ENCODE results near the gene RAD9B.

Gene RAD9B

DNA sequence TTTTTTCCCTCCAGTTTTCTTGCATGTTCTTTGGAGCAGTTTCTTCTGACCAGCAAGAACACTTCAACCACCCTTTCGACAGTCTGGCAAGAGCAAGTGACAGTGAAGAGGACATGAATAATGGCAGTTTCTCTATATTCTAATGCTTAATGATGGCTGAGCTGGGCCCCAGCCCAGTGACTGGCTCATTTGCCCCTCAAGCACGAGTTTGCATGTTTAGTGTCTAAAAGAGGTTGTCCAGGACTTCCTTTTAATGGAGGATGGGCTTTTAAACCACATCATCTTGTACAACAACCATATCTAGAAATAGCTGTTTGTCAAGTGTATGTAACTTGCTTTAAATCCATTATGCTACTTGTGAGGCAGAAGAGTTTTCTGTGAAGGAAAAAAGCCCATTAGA lies 28.4 kb downstream of the RAD9B start:
- no peak overlapping the region for H3K4me3 ChIP-seq (ENCODE audit: low read length)
- H3K9ac ChIP-seq (ENCODE audit: low read length), result no peak overlapping the region
- H3K27me3 ChIP-seq (replicated peaks; ENCODE audit: control insufficient read depth, insufficient read depth, low read length), result no peaks in the 10 kb centered on the region
- no peaks in the 10 kb centered on the region for H3K9me3 ChIP-seq (ENCODE audit: control insufficient read depth, low read length)
- peaks cover 29% of the 10 kb centered on the region for H3K36me3 ChIP-seq (ENCODE audit: control insufficient read depth, insufficient read depth, low read length, severe bottlenecking)
- DNase-seq (ENCODE audit: low read depth), result no peak
- H3K4me1 ChIP-seq (ENCODE audit: control insufficient read depth, insufficient read depth, low read length), result peaks cover 17% of the 10 kb centered on the region

DNA sequence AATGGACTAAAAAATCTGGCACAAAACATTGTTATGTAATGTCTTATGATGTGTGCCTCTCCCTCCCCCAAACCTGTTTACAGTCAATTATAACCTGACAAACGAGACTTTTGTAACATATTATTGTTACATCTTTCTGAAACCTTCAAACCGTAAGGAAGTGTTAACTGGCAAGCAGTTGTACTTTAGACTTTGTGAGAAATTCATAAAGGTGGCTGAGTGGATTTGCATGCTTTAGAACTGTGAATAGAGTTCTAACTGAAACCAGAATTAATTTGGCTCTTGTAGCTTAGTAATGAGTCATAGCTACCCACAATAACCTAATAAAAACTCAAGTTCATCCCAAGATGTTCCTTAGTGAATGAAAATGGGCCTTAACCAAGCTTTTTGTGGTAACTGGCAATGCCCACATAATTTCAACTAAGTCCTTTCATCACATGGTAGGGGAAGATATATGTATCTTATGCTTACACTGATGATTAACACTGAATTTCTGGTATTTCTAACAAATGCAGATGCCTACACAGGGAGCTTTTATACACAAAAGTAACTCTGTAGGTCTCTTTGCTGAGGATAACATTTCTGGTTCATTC lies 29.7 kb downstream of the RAD9B start:
- Histone ChIP-seq H3K27me3 (replicated peaks; ENCODE audit: control insufficient read depth, insufficient read depth, low read length) (no peaks in the 10 kb centered on the region), H3K4me3 (ENCODE audit: low read length) (no peak overlapping the region), H3K36me3 (ENCODE audit: control insufficient read depth, insufficient read depth, low read length, severe bottlenecking) (peaks cover 43% of the 10 kb centered on the region), H3K9ac (ENCODE audit: low read length) (no peak overlapping the region), H3K4me1 (ENCODE audit: control insufficient read depth, insufficient read depth, low read length) (peaks cover 20% of the 10 kb centered on the region), H3K9me3 (ENCODE audit: control insufficient read depth, low read length) (no peaks in the 10 kb centered on the region)
- peak; percentile 31 for DNase-seq (ENCODE audit: low read depth)

DNA sequence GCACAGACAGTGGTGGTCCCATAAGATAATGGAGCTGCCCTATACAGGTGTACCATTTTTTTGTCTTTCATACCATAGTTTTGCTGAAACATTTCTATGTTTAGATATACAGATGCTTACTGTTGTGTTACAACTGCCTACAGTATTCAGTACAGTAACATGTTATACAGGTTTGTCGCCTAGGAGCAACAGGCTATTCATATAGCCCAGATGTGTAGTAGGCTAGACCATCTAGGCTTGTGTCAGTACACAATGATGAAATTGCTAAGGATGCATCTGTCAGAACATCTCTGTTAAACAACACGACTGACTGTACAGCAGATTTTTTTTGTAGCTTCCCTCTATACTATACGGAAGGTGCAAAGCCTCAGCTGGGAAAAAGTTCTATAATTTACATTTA lies 30.5 kb downstream of the RAD9B start:
- no peaks in the 10 kb centered on the region for H3K27me3 ChIP-seq (replicated peaks; ENCODE audit: control insufficient read depth, insufficient read depth, low read length)
- peaks cover 49% of the 10 kb centered on the region for H3K36me3 ChIP-seq (ENCODE audit: control insufficient read depth, insufficient read depth, low read length, severe bottlenecking)
- H3K9me3 ChIP-seq (ENCODE audit: control insufficient read depth, low read length), result no peaks in the 10 kb centered on the region
- no peak overlapping the region for H3K9ac ChIP-seq (ENCODE audit: low read length)
- H3K4me1 ChIP-seq (ENCODE audit: control insufficient read depth, insufficient read depth, low read length), result peaks cover 28% of the 10 kb centered on the region
- no peak for DNase-seq (ENCODE audit: low read depth)
- no peak overlapping the region for H3K4me3 ChIP-seq (ENCODE audit: low read length)

DNA sequence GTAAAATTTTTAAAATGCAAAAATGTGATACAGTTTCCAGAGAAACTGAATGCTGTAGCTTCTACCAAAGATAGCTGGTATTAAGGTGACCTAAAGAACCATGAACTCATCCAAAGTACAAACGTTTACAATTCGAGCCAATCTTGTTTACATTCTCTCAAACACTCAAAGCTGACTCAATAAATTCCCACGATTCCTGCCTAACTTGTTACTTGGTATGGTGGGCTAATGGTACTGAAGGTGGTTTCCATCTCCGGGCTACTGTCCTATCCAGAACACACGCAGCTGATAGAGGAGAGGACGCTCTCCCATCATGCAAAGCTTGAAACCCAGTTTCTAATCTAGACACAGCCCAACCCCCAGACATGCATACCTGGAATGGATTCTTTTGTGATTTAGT lies 31.5 kb downstream of the RAD9B start:
- no peaks in the 10 kb centered on the region for H3K27me3 ChIP-seq (replicated peaks; ENCODE audit: control insufficient read depth, insufficient read depth, low read length)
- H3K4me3 ChIP-seq (ENCODE audit: low read length), result no peak overlapping the region
- H3K9me3 ChIP-seq (ENCODE audit: control insufficient read depth, low read length), result no peaks in the 10 kb centered on the region
- no peak overlapping the region for H3K9ac ChIP-seq (ENCODE audit: low read length)
- DNase-seq (ENCODE audit: low read depth), result peak; percentile 29
- H3K36me3 ChIP-seq (ENCODE audit: control insufficient read depth, insufficient read depth, low read length, severe bottlenecking), result peaks cover 58% of the 10 kb centered on the region
- H3K4me1 ChIP-seq (ENCODE audit: control insufficient read depth, insufficient read depth, low read length), result peaks cover 35% of the 10 kb centered on the region

DNA sequence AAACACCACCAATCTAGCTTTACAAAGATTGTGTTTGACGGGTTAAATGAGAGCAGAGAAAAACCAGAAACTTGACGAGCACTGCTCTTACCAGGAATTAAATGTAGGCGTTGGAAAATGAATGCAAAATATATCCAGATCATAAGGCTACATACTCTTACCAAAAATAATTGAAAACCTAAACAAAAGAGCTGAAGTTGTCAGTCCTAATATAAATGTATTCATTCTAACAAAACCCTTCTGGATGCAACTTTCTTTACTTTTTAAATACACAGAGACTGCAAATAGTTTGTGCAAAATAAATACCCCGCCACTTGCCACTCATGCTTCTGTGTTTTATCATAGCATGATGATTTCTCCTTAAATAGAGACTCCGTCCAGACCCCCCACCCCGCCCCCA lies 32.7 kb downstream of the RAD9B start:
- H3K9me3 ChIP-seq (ENCODE audit: control insufficient read depth, low read length), result no peaks in the 10 kb centered on the region
- DNase-seq (ENCODE audit: low read depth), result peak; percentile 77
- no peak overlapping the region for H3K9ac ChIP-seq (ENCODE audit: low read length)
- H3K27me3 ChIP-seq (replicated peaks; ENCODE audit: control insufficient read depth, insufficient read depth, low read length), result no peaks in the 10 kb centered on the region
- H3K4me3 ChIP-seq (ENCODE audit: low read length), result no peak overlapping the region
- peaks cover 35% of the 10 kb centered on the region for H3K4me1 ChIP-seq (ENCODE audit: control insufficient read depth, insufficient read depth, low read length)
- peaks cover 70% of the 10 kb centered on the region for H3K36me3 ChIP-seq (ENCODE audit: control insufficient read depth, insufficient read depth, low read length, severe bottlenecking)

DNA sequence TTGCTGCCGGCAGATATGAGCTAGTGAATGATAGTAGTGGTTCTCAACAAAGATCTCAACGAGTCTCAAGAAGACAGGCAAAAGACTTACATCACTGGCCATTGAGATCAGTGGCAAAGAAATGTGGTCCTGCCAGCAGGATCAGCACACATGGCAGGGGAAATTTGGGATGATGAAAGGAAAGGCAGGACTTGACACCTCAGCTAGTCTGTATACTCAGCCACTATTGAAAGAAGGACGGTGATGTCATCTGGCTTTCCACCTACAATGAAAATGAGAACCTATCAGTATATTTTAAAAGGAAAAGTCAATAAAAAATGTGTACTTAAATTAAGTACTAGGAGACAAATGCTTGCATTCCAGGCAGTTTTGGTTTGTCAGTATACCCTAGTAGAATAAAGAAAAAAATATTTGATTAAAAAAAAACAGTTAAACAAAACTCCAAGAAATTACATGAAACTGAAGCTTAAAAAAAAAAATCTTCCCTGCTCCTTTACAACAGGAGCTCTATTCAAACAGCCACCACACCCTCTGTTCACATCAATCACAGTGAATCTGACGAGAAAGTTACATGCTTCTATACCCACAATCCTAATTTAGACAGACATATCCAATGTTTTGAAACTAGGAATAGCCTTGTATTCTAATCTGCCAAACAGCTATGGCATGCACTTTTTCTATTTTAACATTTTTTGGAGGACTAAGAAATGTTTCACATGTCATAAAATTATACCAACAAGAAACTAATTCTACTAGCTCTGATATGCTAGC lies 34.9 kb downstream of the RAD9B start:
- Histone ChIP-seq H3K4me1 (ENCODE audit: control insufficient read depth, insufficient read depth, low read length) (peaks cover 26% of the 10 kb centered on the region), H3K9me3 (ENCODE audit: control insufficient read depth, low read length) (no peaks in the 10 kb centered on the region), H3K36me3 (ENCODE audit: control insufficient read depth, insufficient read depth, low read length, severe bottlenecking) (peaks cover 61% of the 10 kb centered on the region), H3K27me3 (replicated peaks; ENCODE audit: control insufficient read depth, insufficient read depth, low read length) (no peaks in the 10 kb centered on the region), H3K4me3 (ENCODE audit: low read length) (no peak overlapping the region), H3K9ac (ENCODE audit: low read length) (no peak overlapping the region)
- DNase-seq (ENCODE audit: low read depth), result peak; percentile 41

DNA sequence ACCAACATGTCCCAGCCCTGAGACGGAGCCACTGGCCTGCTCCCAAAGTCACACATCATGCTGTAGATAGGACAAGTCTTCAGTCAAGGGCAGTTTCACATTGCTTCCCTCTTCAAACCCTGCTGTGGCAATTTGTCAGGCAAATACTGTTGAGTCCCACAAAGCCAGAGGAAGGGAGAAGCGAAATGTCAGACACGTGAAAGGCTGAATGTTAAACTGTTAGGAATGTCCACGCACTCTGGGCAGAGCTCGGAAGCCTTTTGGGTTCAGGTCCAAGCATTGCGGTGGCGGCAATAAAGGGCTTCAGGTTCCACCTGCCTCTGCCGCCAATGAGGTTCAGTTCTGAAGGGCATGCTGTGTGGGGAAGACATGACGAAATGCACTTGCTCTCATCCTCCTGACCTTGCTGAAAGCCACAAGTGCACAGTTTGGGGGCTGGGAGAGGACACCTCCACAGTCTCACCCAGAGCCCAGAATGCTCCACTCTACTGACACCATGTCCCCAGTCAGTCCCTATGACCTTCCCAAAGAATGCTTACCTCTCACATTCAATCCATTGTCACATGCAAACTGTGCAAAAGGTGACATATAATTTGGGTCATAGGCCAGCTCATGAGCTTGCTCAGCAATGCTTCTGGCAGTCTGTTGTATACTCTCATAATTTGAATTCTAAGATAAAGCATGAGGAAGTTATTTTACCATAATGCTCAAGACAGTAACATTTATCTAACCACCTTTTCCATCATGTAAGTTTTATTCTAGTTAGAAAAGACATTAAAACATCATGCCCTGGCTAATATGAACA lies 35.7 kb downstream of the RAD9B start:
- Histone ChIP-seq H3K9ac (ENCODE audit: low read length) (no peak overlapping the region), H3K27me3 (replicated peaks; ENCODE audit: control insufficient read depth, insufficient read depth, low read length) (no peaks in the 10 kb centered on the region), H3K36me3 (ENCODE audit: control insufficient read depth, insufficient read depth, low read length, severe bottlenecking) (peaks cover 56% of the 10 kb centered on the region), H3K9me3 (ENCODE audit: control insufficient read depth, low read length) (no peaks in the 10 kb centered on the region), H3K4me3 (ENCODE audit: low read length) (no peak overlapping the region), H3K4me1 (ENCODE audit: control insufficient read depth, insufficient read depth, low read length) (peaks cover 26% of the 10 kb centered on the region)
- no peak for DNase-seq (ENCODE audit: low read depth)

DNA sequence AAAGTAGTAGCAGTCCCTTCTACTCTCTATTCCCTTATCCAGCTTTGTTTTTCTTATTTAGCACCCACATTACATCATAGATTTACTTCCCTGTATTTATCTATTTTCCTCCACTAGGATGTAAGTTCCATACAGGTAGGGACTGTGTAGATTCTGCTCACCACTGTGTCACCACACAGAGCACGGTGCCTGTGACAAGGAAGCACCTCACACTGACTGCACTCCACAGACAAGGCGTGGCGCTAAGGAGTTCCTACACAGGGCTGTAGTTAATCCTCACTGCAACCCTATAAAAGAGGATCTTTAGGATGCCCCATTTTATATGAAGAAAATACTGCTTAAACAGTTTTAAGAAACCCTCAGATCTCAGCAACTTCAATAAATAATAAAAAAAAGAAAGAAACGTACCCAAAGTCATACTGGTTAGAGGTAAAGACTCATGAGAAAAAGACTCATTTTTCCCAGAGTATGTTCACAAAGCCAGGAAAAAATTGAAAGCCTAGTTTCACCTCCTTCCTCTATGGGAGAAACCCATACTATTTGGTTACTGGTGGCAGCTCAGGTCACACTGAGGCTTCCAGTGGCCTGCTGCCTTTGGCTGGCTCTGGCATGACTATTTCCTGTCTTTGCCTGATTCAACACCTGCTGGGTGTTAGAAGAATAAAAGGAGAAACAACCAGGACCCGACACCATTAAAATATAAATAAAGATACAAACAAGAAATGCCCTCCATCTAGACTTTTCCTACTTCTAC lies 36.9 kb downstream of the RAD9B start:
- H3K27me3 ChIP-seq (replicated peaks; ENCODE audit: control insufficient read depth, insufficient read depth, low read length), result no peaks in the 10 kb centered on the region
- H3K9ac ChIP-seq (ENCODE audit: low read length), result no peak overlapping the region
- H3K36me3 ChIP-seq (ENCODE audit: control insufficient read depth, insufficient read depth, low read length, severe bottlenecking), result peaks cover 50% of the 10 kb centered on the region
- DNase-seq (ENCODE audit: low read depth), result no peak
- no peak overlapping the region for H3K4me3 ChIP-seq (ENCODE audit: low read length)
- H3K9me3 ChIP-seq (ENCODE audit: control insufficient read depth, low read length), result no peaks in the 10 kb centered on the region
- H3K4me1 ChIP-seq (ENCODE audit: control insufficient read depth, insufficient read depth, low read length), result peaks cover 37% of the 10 kb centered on the region

DNA sequence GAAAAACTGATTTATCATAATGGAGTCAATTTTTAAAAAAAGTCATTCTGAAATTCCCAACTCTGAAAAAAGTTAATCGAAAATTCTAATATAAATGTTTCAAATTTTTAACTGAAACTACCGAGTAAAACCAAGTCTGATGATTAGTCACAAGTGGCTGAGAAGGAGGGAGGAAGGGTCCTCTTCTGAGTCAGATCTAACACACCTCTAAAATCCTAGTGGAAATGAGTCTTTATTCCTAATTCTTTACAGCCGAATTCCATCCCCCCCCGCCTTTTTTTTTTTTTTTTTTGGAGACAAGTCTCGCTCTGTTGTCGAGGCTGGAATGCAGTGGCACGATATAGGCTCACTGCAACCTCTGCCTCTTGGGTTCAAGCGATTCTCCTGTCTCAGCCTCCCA lies 37.9 kb downstream of the RAD9B start:
- no peak overlapping the region for H3K4me3 ChIP-seq (ENCODE audit: low read length)
- no peaks in the 10 kb centered on the region for H3K27me3 ChIP-seq (replicated peaks; ENCODE audit: control insufficient read depth, insufficient read depth, low read length)
- H3K36me3 ChIP-seq (ENCODE audit: control insufficient read depth, insufficient read depth, low read length, severe bottlenecking), result peaks cover 43% of the 10 kb centered on the region
- no peak overlapping the region for H3K9ac ChIP-seq (ENCODE audit: low read length)
- H3K4me1 ChIP-seq (ENCODE audit: control insufficient read depth, insufficient read depth, low read length), result peaks cover 46% of the 10 kb centered on the region
- no peaks in the 10 kb centered on the region for H3K9me3 ChIP-seq (ENCODE audit: control insufficient read depth, low read length)
- no peak for DNase-seq (ENCODE audit: low read depth)

DNA sequence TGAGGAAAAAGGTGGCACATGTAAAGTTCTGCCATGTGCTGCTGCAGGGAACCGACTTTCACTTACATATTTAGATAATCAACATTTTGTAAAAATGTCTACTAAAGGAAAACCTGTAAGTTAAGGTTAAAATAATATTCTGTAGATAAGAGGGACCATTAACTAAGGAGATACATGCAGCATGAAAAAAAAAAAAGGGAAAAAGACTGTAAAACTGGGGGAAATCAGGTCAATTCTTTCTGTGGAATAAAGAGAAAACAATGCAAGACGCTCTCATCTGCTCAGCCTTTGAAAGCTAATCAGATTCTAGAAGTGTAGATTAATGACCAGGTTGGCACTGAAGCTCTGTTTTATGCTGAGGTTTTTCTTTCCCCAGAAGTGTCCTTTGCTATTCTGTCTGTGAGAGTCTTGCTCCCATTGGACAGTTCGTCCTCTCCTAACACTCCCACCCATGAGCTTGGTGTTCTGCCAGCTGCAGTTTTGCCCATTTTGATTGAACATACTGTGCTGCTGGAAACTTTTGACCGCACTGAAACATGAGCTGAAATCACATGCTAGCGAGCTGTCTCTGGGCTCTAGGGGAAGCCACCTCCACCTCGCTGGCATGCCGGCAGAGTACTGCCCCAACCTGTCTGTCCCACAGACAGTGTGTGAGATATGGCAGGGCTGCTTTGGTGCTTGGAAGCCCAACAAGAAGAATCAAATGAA lies 41.3 kb downstream of the RAD9B start:
- Histone ChIP-seq H3K27me3 (replicated peaks; ENCODE audit: control insufficient read depth, insufficient read depth, low read length) (no peaks in the 10 kb centered on the region), H3K9ac (ENCODE audit: low read length) (peak overlapping the region; percentile 75), H3K4me1 (ENCODE audit: control insufficient read depth, insufficient read depth, low read length) (peaks cover 50% of the 10 kb centered on the region), H3K9me3 (ENCODE audit: control insufficient read depth, low read length) (no peaks in the 10 kb centered on the region), H3K4me3 (ENCODE audit: low read length) (peak overlapping the region; percentile 32), H3K36me3 (ENCODE audit: control insufficient read depth, insufficient read depth, low read length, severe bottlenecking) (peaks cover 20% of the 10 kb centered on the region)
- no peak for DNase-seq (ENCODE audit: low read depth)
